Endothelial cell of umbilical vein (primary cell): ENCODE measurements around the gene CA6. TPM values are rescaled to one million over a fixed set of nuclear protein-coding genes. Genes with fewer than 3 reads are reported as not detected.

Source experiments
- BruUV-seq: library from RNA; stranded (reverse); fragments of 400-500 nt; replicated peaks from 2 replicates; lab custom pipeline; 2021; lab: Mats Ljungman, UMichigan
- CTCF ChIA-PET: fragments of 300-600, 350-600 bp; sonication (Branson Sonifier 250); formaldehyde crosslinking; loops from one replicate; lab custom pipeline; 2021; ENCODE audit warnings: antibody characterized with exemption, inconsistent platforms; lab: Charles Lee
- POLR2A ChIA-PET: fragments of 300-600, 350-600 bp; sonication (Branson Sonifier 250); formaldehyde crosslinking; loops from one replicate; lab custom pipeline; 2021; ENCODE audit warnings: antibody characterized with exemption, inconsistent platforms; lab: Charles Lee
- DNase-seq: peaks from one replicate; pipeline ENCODE4 v3.0.0-alpha.2; 2011; ENCODE audit warnings: low read depth, low spot score
- FAIRE-seq: peaks from 2 replicates; lab custom pipeline; 2011; peaks lifted over from hg19 to GRCh38; lab: Jason Lieb, UNC
- H2AFZ ChIP-seq: 2 replicates; pipeline ENCODE4 v1.6.0; 2012; ENCODE audit warnings: low read depth, low read length, control low read depth, inconsistent platforms
- H3K27ac ChIP-seq: 2 replicates; pipeline ENCODE4 v1.5.1; 2011; ENCODE audit warnings: low read depth, mild to moderate bottlenecking, control low read depth, low read length, moderate library complexity; ENCODE audit not compliant: insufficient read depth
- H3K27me3 ChIP-seq, 2 experiments: 2 replicates each; pipeline versions ENCODE4 v1.6.0 to v1.6.1; 2011; ENCODE audit warnings: low read length in 2 of 2, mixed read lengths in 1 of 2; ENCODE audit not compliant: control insufficient read depth in 2 of 2, insufficient read depth in 2 of 2
- H3K36me3 ChIP-seq, 2 experiments: 2 replicates in 1 of 2; 3 replicates in 1 of 2; pipeline ENCODE4 v1.5.1; 2011; ENCODE audit warnings: low read length in 2 of 2, mild to moderate bottlenecking in 1 of 2, moderate library complexity in 1 of 2; ENCODE audit not compliant: control insufficient read depth in 2 of 2, insufficient read depth in 2 of 2; ENCODE audit errors: extremely low read depth in 1 of 2
- H3K4me1 ChIP-seq: 3 replicates; pipeline ENCODE4 v1.5.1; 2011; ENCODE audit warnings: mild to moderate bottlenecking, low read length; ENCODE audit not compliant: control insufficient read depth, insufficient read depth; ENCODE audit errors: extremely low read depth
- H3K4me2 ChIP-seq: 2 replicates; pipeline ENCODE4 v1.6.1; 2011; ENCODE audit warnings: low read length, control low read depth, mixed read lengths; ENCODE audit not compliant: insufficient read depth
- H3K4me3 ChIP-seq, 3 experiments: fragments of 200-600 bp in 1 of 3; sonication (generic), shearing (Covaris generic) in 1 of 3; replicated peaks in 1 of 3; 2 replicates each; pipeline ENCODE4 v1.5.1; 2011 to 2016; ENCODE audit warnings: control low read depth in 3 of 3, low read length in 3 of 3, mild to moderate bottlenecking in 2 of 3, inconsistent platforms in 1 of 3, low read depth in 1 of 3, moderate library complexity in 1 of 3; ENCODE audit not compliant: insufficient read depth in 1 of 3
- H3K79me2 ChIP-seq: 2 replicates; pipeline ENCODE4 v1.6.0; 2012; ENCODE audit warnings: low read length, inconsistent platforms; ENCODE audit not compliant: control insufficient read depth, insufficient read depth
- H3K9ac ChIP-seq: replicated peaks from 2 replicates; pipeline ENCODE3; 2011; ENCODE audit warnings: low read length, control low read depth; ENCODE audit not compliant: insufficient read depth; ENCODE audit errors: extremely low read depth
- H3K9me1 ChIP-seq: replicated peaks from 3 replicates; pipeline ENCODE4 v1.6.0; 2011; ENCODE audit warnings: mild to moderate bottlenecking, low read length; ENCODE audit not compliant: control insufficient read depth, insufficient read depth; ENCODE audit errors: extremely low read depth
- H3K9me3 ChIP-seq: replicated peaks from 2 replicates; pipeline ENCODE4 v1.5.1; 2012; ENCODE audit warnings: low read length, inconsistent platforms; ENCODE audit not compliant: control insufficient read depth, insufficient read depth
- H4K20me1 ChIP-seq: replicated peaks from 2 replicates; pipeline ENCODE3; 2011; ENCODE audit warnings: mild to moderate bottlenecking, low read length; ENCODE audit not compliant: control insufficient read depth, insufficient read depth; ENCODE audit errors: extremely low read depth
- EZH2 ChIP-seq: IDR thresholded peaks from 2 replicates; pipeline ENCODE4 v1.6.1; 2012; ENCODE audit warnings: borderline replicate concordance, low read depth, mild to moderate bottlenecking, moderate library complexity, low read length, inconsistent platforms; ENCODE audit not compliant: severe bottlenecking
- FOS ChIP-seq: IDR thresholded peaks from 2 replicates; pipeline ENCODE4 v1.6.1; 2011; ENCODE audit warnings: mild to moderate bottlenecking, low read length, moderate library complexity, borderline replicate concordance; ENCODE audit not compliant: insufficient read depth
- GATA2 ChIP-seq: IDR thresholded peaks from 2 replicates; pipeline ENCODE4 v1.7.0; 2011; ENCODE audit warnings: low read depth, mild to moderate bottlenecking, moderate library complexity, mixed read lengths, low read length; ENCODE audit not compliant: insufficient read length, insufficient read depth
- JUN ChIP-seq: IDR thresholded peaks from 2 replicates; pipeline ENCODE4 v1.6.1; 2011; ENCODE audit warnings: borderline replicate concordance, low read depth; ENCODE audit not compliant: insufficient read length, insufficient read depth
- MYC ChIP-seq: IDR thresholded peaks from one replicate; pipeline ENCODE4 v1.6.1; 2011; ENCODE audit warnings: mild to moderate bottlenecking, low read depth, low read length
- POLR2A ChIP-seq: IDR thresholded peaks from 2 replicates; pipeline ENCODE4 v1.6.1; 2012; ENCODE audit warnings: low read depth, mild to moderate bottlenecking, control low read depth, low read length
- POLR2AphosphoS5 ChIP-seq: IDR thresholded peaks from 2 replicates; pipeline ENCODE4 v1.6.1; 2012; ENCODE audit warnings: low read depth, mild to moderate bottlenecking, control low read depth, low read length, moderate library complexity; ENCODE audit not compliant: insufficient read depth
- dilution Hi-C: fragments of 300-500 bp; cut with MboI; formaldehyde crosslinking; loops from one replicate; pipeline ENCODE4 v1.15.0; 2019; ENCODE audit warnings: low sequenced_read_pairs; ENCODE audit not compliant: extremely low pct_ligation_motif_present
- intact Hi-C: fragments of 100-400 bp; cut with micrococcal nuclease; formaldehyde crosslinking; loops from one replicate; pipeline ENCODE4 v1.10.0; 2022
- polyA plus RNA-seq, 4 experiments: library from polyadenylated mRNA; depleted of rRNA in 3 of 4; stranded (reverse) in 3 of 4; unstranded in 1 of 4; fragments of >200 nt; gene quantifications; 2 replicates each; pipeline versions ENCODE4 v1.2.1 to v1.2.3, GENCODE V29; 2011 to 2012; ENCODE audit warnings: missing spikeins in 1 of 4
- total RNA-seq: library from RNA; stranded (reverse); gene quantifications from 2 replicates; pipeline ENCODE4 v1.2.3, GENCODE V29; 2021
- TF ChIP-seq, protein P1 (sequence below), 2 donors: IDR thresholded peaks; 1 replicate in 1 of 2; 2 replicates in 1 of 2; pipeline ENCODE4 v1.5.1; 2011; ENCODE audit warnings: low read length in 2 of 2, mild to moderate bottlenecking in 2 of 2, moderate library complexity in 2 of 2, control low read depth in 1 of 2, inconsistent platforms in 1 of 2, low read depth in 1 of 2; ENCODE audit not compliant: insufficient read depth in 1 of 2; ENCODE audit errors: extremely low read depth in 1 of 2
- TF ChIP-seq, protein P2 (sequence below): IDR thresholded peaks from 2 replicates; pipeline ENCODE4 v1.6.1; 2011; ENCODE audit not compliant: insufficient read depth, insufficient read length

Gene CA6
- total and polyA plus RNA-seq, 2 donors (not counting 3 experiments of a cell fraction or from before 2014, with no cell fraction given) = not detected

DNA sequence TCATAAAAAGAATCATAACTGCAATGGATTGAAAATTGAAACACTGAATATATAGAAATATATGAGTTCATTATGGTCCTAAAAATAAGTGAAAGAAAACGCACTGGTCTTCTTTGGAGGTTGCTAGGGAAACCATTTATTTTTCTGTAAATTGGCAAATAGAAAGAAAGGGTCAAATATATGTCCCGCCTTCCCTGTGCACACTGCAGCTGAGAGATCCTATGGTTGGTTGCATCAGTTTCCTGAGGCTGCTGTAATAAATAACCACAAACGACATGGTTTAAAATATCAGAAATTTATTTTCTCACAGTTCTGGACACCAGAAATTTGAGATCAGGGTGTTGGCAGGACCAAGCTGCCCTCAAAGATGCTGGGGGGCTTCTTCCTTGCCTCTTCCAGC is 35.0 kb downstream of the CA6 start:
- no peak for DNase-seq
- no peaks in the 10 kb centered on the region for H3K9me3 ChIP-seq
- dilution Hi-C loops = no loop called here
- no TSS peak for BruUV-seq
- no peaks in the 10 kb centered on the region for H4K20me1 ChIP-seq
- no peak for TF ChIP-seq MYC
- TF ChIP-seq POLR2A = no peak
- TF ChIP-seq GATA2 = no peak
- TF ChIP-seq, protein P1, sequence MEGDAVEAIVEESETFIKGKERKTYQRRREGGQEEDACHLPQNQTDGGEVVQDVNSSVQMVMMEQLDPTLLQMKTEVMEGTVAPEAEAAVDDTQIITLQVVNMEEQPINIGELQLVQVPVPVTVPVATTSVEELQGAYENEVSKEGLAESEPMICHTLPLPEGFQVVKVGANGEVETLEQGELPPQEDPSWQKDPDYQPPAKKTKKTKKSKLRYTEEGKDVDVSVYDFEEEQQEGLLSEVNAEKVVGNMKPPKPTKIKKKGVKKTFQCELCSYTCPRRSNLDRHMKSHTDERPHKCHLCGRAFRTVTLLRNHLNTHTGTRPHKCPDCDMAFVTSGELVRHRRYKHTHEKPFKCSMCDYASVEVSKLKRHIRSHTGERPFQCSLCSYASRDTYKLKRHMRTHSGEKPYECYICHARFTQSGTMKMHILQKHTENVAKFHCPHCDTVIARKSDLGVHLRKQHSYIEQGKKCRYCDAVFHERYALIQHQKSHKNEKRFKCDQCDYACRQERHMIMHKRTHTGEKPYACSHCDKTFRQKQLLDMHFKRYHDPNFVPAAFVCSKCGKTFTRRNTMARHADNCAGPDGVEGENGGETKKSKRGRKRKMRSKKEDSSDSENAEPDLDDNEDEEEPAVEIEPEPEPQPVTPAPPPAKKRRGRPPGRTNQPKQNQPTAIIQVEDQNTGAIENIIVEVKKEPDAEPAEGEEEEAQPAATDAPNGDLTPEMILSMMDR (IDR thresholded peaks at IDR 0.05; ENCODE audit: extremely low read depth in 1 of 2, insufficient read depth in 1 of 2, low read depth in 1 of 2, low read length in 2 of 2) = no peak
- no peak for TF ChIP-seq JUN
- ChIA-PET CTCF (no interaction called here), POLR2A (no interaction called here)
- no peak overlapping the region for H3K9ac ChIP-seq
- no peak overlapping the region for H3K4me3 ChIP-seq
- no peak overlapping the region for H2AFZ ChIP-seq
- no peaks in the 10 kb centered on the region for H3K79me2 ChIP-seq
- no peaks in the 10 kb centered on the region for H3K27me3 ChIP-seq
- no peak for FAIRE-seq
- H3K27ac ChIP-seq = no peak overlapping the region
- H3K9me1 ChIP-seq = no peaks in the 10 kb centered on the region
- H3K36me3 ChIP-seq = no peaks in the 10 kb centered on the region
- no peak overlapping the region for H3K4me2 ChIP-seq
- intact Hi-C loops = no loop called here
- H3K4me1 ChIP-seq = peaks cover 14% of the 10 kb centered on the region

DNA sequence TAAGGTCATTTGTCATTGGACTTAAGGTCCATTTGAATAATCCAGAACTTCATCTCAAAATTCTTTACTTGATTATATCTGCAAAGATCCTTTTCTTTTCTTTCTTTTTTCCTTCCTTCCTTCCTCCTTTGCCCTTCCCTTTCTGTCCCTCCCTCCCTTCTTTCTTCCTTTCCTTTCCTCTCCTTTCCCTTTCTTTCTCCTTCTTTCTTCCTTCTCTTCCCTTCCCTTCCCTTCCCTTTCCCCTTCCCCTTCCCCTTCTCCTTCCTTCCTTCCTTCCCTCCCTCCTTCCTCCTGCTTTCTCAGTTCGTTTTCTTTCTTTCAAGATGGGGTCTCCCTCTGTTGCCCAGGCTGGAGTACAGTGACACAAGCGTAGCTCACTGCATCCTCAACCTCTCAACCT is 35.5 kb downstream of the CA6 start:
- dilution Hi-C loops (no loop called here), intact Hi-C loops (no loop called here)
- Histone ChIP-seq H3K9me1 (no peaks in the 10 kb centered on the region), H3K9ac (no peak overlapping the region), H3K4me3 (no peak overlapping the region), H2AFZ (no peak overlapping the region), H3K36me3 (no peaks in the 10 kb centered on the region), H3K79me2 (no peaks in the 10 kb centered on the region), H3K27me3 (no peaks in the 10 kb centered on the region), H3K4me2 (no peak overlapping the region), H4K20me1 (no peaks in the 10 kb centered on the region), H3K27ac (no peak overlapping the region), H3K4me1 (peaks cover 15% of the 10 kb centered on the region), H3K9me3 (no peaks in the 10 kb centered on the region)
- TF ChIP-seq GATA2 = no peak
- TF ChIP-seq FOS = no peak
- no peak for TF ChIP-seq JUN
- no peak for TF ChIP-seq POLR2AphosphoS5
- TF ChIP-seq POLR2A = no peak
- no peak for TF ChIP-seq MYC
- TF ChIP-seq, protein P2, sequence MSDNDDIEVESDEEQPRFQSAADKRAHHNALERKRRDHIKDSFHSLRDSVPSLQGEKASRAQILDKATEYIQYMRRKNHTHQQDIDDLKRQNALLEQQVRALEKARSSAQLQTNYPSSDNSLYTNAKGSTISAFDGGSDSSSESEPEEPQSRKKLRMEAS = no peak
- TF ChIP-seq EZH2 = no peak
- TF ChIP-seq, protein P1 (IDR thresholded peaks at IDR 0.05; ENCODE audit: extremely low read depth in 1 of 2, insufficient read depth in 1 of 2, low read depth in 1 of 2, low read length in 2 of 2) = no peak
- BruUV-seq = no TSS peak
- FAIRE-seq = no peak
- ChIA-PET CTCF (interaction anchor here (0.6 kb wide), 1 partner anchor 24 kb away, joined by 3 read pairs; no protein-coding TSS in a partner anchor), POLR2A (no interaction called here)
- DNase-seq = no peak
